ENCODE measurements around the gene HNRNPK. TPM values are rescaled to one million over a fixed set of nuclear protein-coding genes. Genes with fewer than 3 reads are reported as not detected.
A peak's percentile ranks its signal among the peaks of the same experiment; 100 is the strongest.

Gene HNRNPK
- total and polyA plus RNA-seq, 2 of the 13 experiments (the other 11 are each of a cell fraction or from before 2014, with no cell fraction given) = 321 to 712 TPM

DNA sequence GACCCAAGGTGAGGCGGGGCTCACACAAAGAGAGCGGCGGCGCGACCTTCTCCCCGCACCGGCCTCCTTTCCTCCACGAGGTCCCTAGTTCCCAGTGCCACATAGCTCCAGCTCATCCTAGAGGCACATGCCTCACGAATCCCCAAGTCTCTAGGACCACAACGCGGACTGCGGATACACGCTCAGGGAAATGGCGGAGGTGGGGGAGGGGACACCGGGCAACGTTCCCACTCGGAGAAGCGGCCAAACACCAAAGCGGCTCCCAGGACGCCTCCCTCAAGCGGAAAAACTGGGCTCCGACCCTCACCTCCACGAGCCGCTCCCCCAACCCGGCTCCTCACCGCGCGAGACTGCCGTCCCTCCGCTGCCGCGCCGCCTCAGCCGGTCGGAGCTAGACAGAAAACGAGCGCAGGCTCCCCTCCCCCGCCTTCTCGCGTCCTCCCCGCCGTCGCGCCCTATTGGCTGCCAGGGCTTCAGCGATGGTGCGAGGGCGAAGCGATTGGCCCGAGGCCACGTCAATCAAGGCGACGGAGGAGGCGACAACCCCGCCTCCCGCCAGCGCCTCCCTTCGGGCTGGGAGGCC, at the start of gene HNRNPK (continued):
- TF ChIP-seq, protein P1, sequence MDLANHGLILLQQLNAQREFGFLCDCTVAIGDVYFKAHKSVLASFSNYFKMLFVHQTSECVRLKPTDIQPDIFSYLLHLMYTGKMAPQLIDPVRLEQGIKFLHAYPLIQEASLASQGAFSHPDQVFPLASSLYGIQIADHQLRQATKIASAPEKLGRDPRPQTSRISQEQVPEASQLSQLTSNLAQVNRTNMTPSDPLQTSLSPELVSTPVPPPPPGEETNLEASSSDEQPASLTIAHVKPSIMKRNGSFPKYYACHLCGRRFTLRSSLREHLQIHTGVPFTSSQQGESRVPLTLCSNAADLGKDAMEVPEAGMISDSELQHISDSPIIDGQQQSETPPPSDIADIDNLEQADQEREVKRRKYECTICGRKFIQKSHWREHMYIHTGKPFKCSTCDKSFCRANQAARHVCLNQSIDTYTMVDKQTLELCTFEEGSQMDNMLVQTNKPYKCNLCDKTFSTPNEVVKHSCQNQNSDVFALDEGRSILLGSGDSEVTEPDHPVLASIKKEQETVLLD (CRISPR knock-in tag; IDR thresholded peaks at IDR 0.05; ENCODE audit: low read depth) = no peak
- TF ChIP-seq PTBP1 (IDR thresholded peaks at IDR 0.05; ENCODE audit: low read depth, low read length, poor library complexity, severe bottlenecking) (peak; percentile 41), ZSCAN25 (CRISPR knock-in tag; IDR thresholded peaks at IDR 0.05) (no peak), SIX4 (CRISPR knock-in tag; IDR thresholded peaks at IDR 0.05) (no peak), ZNF430 (CRISPR knock-in tag; IDR thresholded peaks at IDR 0.05) (no peak), TOPORS (CRISPR knock-in tag; IDR thresholded peaks at IDR 0.05) (no peak; the same call in 1 of the 2 replicates), NR2F2 (IDR thresholded peaks at IDR 0.05; ENCODE audit: borderline replicate concordance, low read depth) (no peak), ZNF703 (CRISPR knock-in tag; IDR thresholded peaks at IDR 0.05; ENCODE audit: borderline replicate concordance) (no peak), TGIF2 (CRISPR knock-in tag; IDR thresholded peaks at IDR 0.05) (peak; percentile 49), SP4 (CRISPR knock-in tag; IDR thresholded peaks at IDR 0.05) (peak; percentile 56; the same call in 1 of the 2 replicates), ZNF773 (CRISPR knock-in tag; IDR thresholded peaks at IDR 0.05; ENCODE audit: borderline replicate concordance) (no peak), RELA (CRISPR knock-in tag; IDR thresholded peaks at IDR 0.05) (no peak), GTF2F1 (IDR thresholded peaks at IDR 0.05; ENCODE audit: low read length) (no peak), ZNF264 (CRISPR knock-in tag; IDR thresholded peaks at IDR 0.05) (no peak), ZNF660 (CRISPR knock-in tag; IDR thresholded peaks at IDR 0.05; ENCODE audit: borderline replicate concordance, low read depth) (no peak; the same call in 1 of the 2 replicates)
- TF ChIP-seq, protein P2, sequence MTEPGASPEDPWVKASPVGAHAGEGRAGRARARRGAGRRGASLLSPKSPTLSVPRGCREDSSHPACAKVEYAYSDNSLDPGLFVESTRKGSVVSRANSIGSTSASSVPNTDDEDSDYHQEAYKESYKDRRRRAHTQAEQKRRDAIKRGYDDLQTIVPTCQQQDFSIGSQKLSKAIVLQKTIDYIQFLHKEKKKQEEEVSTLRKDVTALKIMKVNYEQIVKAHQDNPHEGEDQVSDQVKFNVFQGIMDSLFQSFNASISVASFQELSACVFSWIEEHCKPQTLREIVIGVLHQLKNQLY (CRISPR knock-in tag; IDR thresholded peaks at IDR 0.05) = no peak
- TF ChIP-seq, protein P3, sequence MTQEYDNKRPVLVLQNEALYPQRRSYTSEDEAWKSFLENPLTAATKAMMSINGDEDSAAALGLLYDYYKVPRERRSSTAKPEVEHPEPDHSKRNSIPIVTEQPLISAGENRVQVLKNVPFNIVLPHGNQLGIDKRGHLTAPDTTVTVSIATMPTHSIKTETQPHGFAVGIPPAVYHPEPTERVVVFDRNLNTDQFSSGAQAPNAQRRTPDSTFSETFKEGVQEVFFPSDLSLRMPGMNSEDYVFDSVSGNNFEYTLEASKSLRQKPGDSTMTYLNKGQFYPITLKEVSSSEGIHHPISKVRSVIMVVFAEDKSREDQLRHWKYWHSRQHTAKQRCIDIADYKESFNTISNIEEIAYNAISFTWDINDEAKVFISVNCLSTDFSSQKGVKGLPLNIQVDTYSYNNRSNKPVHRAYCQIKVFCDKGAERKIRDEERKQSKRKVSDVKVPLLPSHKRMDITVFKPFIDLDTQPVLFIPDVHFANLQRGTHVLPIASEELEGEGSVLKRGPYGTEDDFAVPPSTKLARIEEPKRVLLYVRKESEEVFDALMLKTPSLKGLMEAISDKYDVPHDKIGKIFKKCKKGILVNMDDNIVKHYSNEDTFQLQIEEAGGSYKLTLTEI (CRISPR knock-in tag; conservative IDR thresholded peaks at IDR 0.05) = no peak
- TF ChIP-seq, protein P4, sequence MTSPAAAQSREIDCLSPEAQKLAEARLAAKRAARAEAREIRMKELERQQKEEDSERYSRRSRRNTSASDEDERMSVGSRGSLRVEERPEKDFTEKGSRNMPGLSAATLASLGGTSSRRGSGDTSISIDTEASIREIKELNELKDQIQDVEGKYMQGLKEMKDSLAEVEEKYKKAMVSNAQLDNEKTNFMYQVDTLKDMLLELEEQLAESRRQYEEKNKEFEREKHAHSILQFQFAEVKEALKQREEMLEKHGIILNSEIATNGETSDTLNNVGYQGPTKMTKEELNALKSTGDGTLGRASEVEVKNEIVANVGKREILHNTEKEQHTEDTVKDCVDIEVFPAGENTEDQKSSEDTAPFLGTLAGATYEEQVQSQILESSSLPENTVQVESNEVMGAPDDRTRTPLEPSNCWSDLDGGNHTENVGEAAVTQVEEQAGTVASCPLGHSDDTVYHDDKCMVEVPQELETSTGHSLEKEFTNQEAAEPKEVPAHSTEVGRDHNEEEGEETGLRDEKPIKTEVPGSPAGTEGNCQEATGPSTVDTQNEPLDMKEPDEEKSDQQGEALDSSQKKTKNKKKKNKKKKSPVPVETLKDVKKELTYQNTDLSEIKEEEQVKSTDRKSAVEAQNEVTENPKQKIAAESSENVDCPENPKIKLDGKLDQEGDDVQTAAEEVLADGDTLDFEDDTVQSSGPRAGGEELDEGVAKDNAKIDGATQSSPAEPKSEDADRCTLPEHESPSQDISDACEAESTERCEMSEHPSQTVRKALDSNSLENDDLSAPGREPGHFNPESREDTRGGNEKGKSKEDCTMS (CRISPR knock-in tag; conservative IDR thresholded peaks at IDR 0.05) = no peak
- TF ChIP-seq, protein P5, sequence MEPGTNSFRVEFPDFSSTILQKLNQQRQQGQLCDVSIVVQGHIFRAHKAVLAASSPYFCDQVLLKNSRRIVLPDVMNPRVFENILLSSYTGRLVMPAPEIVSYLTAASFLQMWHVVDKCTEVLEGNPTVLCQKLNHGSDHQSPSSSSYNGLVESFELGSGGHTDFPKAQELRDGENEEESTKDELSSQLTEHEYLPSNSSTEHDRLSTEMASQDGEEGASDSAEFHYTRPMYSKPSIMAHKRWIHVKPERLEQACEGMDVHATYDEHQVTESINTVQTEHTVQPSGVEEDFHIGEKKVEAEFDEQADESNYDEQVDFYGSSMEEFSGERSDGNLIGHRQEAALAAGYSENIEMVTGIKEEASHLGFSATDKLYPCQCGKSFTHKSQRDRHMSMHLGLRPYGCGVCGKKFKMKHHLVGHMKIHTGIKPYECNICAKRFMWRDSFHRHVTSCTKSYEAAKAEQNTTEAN (CRISPR knock-in tag; conservative IDR thresholded peaks at IDR 0.05) = no peak
- TF ChIP-seq, protein P6, sequence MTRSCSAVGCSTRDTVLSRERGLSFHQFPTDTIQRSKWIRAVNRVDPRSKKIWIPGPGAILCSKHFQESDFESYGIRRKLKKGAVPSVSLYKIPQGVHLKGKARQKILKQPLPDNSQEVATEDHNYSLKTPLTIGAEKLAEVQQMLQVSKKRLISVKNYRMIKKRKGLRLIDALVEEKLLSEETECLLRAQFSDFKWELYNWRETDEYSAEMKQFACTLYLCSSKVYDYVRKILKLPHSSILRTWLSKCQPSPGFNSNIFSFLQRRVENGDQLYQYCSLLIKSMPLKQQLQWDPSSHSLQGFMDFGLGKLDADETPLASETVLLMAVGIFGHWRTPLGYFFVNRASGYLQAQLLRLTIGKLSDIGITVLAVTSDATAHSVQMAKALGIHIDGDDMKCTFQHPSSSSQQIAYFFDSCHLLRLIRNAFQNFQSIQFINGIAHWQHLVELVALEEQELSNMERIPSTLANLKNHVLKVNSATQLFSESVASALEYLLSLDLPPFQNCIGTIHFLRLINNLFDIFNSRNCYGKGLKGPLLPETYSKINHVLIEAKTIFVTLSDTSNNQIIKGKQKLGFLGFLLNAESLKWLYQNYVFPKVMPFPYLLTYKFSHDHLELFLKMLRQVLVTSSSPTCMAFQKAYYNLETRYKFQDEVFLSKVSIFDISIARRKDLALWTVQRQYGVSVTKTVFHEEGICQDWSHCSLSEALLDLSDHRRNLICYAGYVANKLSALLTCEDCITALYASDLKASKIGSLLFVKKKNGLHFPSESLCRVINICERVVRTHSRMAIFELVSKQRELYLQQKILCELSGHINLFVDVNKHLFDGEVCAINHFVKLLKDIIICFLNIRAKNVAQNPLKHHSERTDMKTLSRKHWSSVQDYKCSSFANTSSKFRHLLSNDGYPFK (CRISPR knock-in tag; IDR thresholded peaks at IDR 0.05; ENCODE audit: borderline replicate concordance) = peak; percentile 28; the same call in 1 of the 2 replicates

Measured in HepG2 (cell line).